DND-41 (cell line): ENCODE data around the gene STEAP4.
"Not testable (repeated sequence)": the region's sequence is repeated elsewhere in the genome, so short reads cannot be mapped to it uniquely, and the experiment has no call there.

Source experiments
- ATAC-seq: fragments of 200-7000 bp; cut with Tn5 transposase; 3 replicates; pipeline ENCODE4 v1.9.1; 2021; ENCODE audit warnings: low read depth; ENCODE audit not compliant: insufficient read depth
- DNase-seq: peaks from one replicate; pipeline ENCODE4 v3.0.0-alpha.2; 2020
- H2AFZ ChIP-seq: 2 replicates; pipeline ENCODE4 v1.6.0; 2012; ENCODE audit warnings: low read depth, low read length
- H3K27ac ChIP-seq: 2 replicates; pipeline ENCODE4 v1.5.1; 2012; ENCODE audit warnings: low read length, inconsistent platforms
- H3K27me3 ChIP-seq: fragments of 200-600 bp; sonication (generic); 2 replicates; pipeline ENCODE4 v1.6.0; 2012; ENCODE audit warnings: low read length, mild to moderate bottlenecking, inconsistent platforms; ENCODE audit not compliant: insufficient read depth, poor library complexity
- H3K36me3 ChIP-seq: 2 replicates; pipeline ENCODE4 v1.5.1; 2012; ENCODE audit warnings: low read length, inconsistent platforms; ENCODE audit not compliant: insufficient read depth
- H3K4me1 ChIP-seq: 2 replicates; pipeline ENCODE4 v1.5.1; 2012; ENCODE audit warnings: mild to moderate bottlenecking, low read length; ENCODE audit not compliant: insufficient read depth
- H3K4me2 ChIP-seq: 2 replicates; pipeline ENCODE4 v1.6.0; 2012; ENCODE audit warnings: mild to moderate bottlenecking, moderate library complexity, low read length, inconsistent platforms; ENCODE audit not compliant: insufficient read depth
- H3K4me3 ChIP-seq, 2 experiments: fragments of 200-600 bp in 1 of 2; shearing (Covaris generic) in 1 of 2; 2 replicates each; pipeline ENCODE4 v1.5.1; 2012 to 2016; ENCODE audit warnings: inconsistent platforms in 2 of 2, low read length in 2 of 2, mild to moderate bottlenecking in 2 of 2, low read depth in 1 of 2, moderate library complexity in 1 of 2
- H3K79me2 ChIP-seq: 2 replicates; pipeline ENCODE4 v1.6.0; 2012; ENCODE audit warnings: low read length, inconsistent platforms; ENCODE audit not compliant: insufficient read depth
- H3K9ac ChIP-seq: 2 replicates; pipeline ENCODE4 v1.6.0; 2012; ENCODE audit warnings: low read depth, mild to moderate bottlenecking, inconsistent platforms, low read length, moderate library complexity
- H3K9me3 ChIP-seq: 2 replicates; pipeline ENCODE4 v1.5.1; 2012; ENCODE audit warnings: low read length, moderate library complexity, mild to moderate bottlenecking, inconsistent platforms; ENCODE audit not compliant: insufficient read depth, severe bottlenecking
- H4K20me1 ChIP-seq: 2 replicates; pipeline ENCODE4 v1.6.0; 2012; ENCODE audit warnings: low read length; ENCODE audit not compliant: insufficient read depth
- CTCF ChIP-seq: IDR thresholded peaks from 2 replicates; pipeline ENCODE4 v1.5.1; 2012; ENCODE audit warnings: borderline replicate concordance, low read length, moderate library complexity, mild to moderate bottlenecking; ENCODE audit not compliant: poor library complexity, severe bottlenecking; ENCODE audit errors: extremely low read depth
- EZH2 ChIP-seq: IDR thresholded peaks from 3 replicates; pipeline ENCODE4 v1.6.1; 2012; ENCODE audit warnings: borderline replicate concordance, low read depth, mild to moderate bottlenecking, moderate library complexity, low read length, inconsistent platforms; ENCODE audit not compliant: severe bottlenecking

STEAP4 gene

GRCh38 chr7:88276605-88277153 lies 30.0 kb downstream of the STEAP4 start:
- Histone ChIP-seq H3K4me2 (no peak overlapping the region), H3K4me1 (no peaks in the 10 kb centered on the region), H3K27ac (no peak overlapping the region), H3K36me3 (no peaks in the 10 kb centered on the region), H3K9ac (no peak overlapping the region), H3K9me3 (no peaks in the 10 kb centered on the region), H3K79me2 (no peaks in the 10 kb centered on the region), H4K20me1 (no peaks in the 10 kb centered on the region), H3K4me3 (no peak overlapping the region), H2AFZ (no peak overlapping the region), H3K27me3 (no peaks in the 10 kb centered on the region)
- no peak for ATAC-seq
- TF ChIP-seq EZH2 (no peak), CTCF (no peak)
- no peak for DNase-seq

- not testable (repeated sequence) for DNase-seq, H3K36me3 ChIP-seq, H3K4me2 ChIP-seq, H3K9me3 ChIP-seq, H3K79me2 ChIP-seq, H4K20me1 ChIP-seq, H3K9ac ChIP-seq, H3K4me1 ChIP-seq, H3K4me3 ChIP-seq, H3K27ac ChIP-seq, H3K27me3 ChIP-seq, H2AFZ ChIP-seq, ATAC-seq
Observed at GRCh38 chr7:88274856-88275255, 31.8 kb downstream of the STEAP4 start.

- TF ChIP-seq EZH2 (no peak), CTCF (no peak)
- no peaks in the 10 kb centered on the region for H4K20me1 ChIP-seq
- DNase-seq (no peak), ATAC-seq (no peak)
- no peaks in the 10 kb centered on the region for H3K79me2 ChIP-seq
- H3K4me3 ChIP-seq, result no peak overlapping the region
- no peaks in the 10 kb centered on the region for H3K36me3 ChIP-seq
- H2AFZ ChIP-seq, result no peak overlapping the region
- no peak overlapping the region for H3K27ac ChIP-seq
- no peaks in the 10 kb centered on the region for H3K9me3 ChIP-seq
- H3K9ac ChIP-seq, result no peak overlapping the region
- no peak overlapping the region for H3K4me2 ChIP-seq
- H3K27me3 ChIP-seq, result no peaks in the 10 kb centered on the region
- H3K4me1 ChIP-seq, result no peaks in the 10 kb centered on the region
Observed at GRCh38 chr7:88269586-88269985, 37.1 kb downstream of the STEAP4 start.

GRCh38 chr7:88268858-88269257 lies 37.8 kb downstream of the STEAP4 start:
- Histone ChIP-seq H3K4me2 (no peak overlapping the region), H3K27ac (no peak overlapping the region), H3K4me3 (no peak overlapping the region), H3K4me1 (no peaks in the 10 kb centered on the region), H2AFZ (no peak overlapping the region), H3K27me3 (no peaks in the 10 kb centered on the region), H3K9me3 (no peaks in the 10 kb centered on the region), H3K36me3 (no peaks in the 10 kb centered on the region), H3K9ac (no peak overlapping the region), H3K79me2 (no peaks in the 10 kb centered on the region), H4K20me1 (no peaks in the 10 kb centered on the region)
- TF ChIP-seq EZH2 (no peak), CTCF (no peak)
- DNase-seq (no peak), ATAC-seq (no peak)
